NCI-H1092 (cell line): ENCODE measurements around the gene PSMA7.
A peak's percentile ranks its signal among the peaks of the same experiment; 100 is the strongest.
"Not testable (repeated sequence)": the region's sequence is repeated elsewhere in the genome, so short reads cannot be mapped to it uniquely, and the experiment has no call there.

Experiments
- DNase-seq: peaks from one replicate; lab custom pipeline; 2025; lab: John Stamatoyannopoulos, UW

PSMA7 gene

GRCh38 chr20:62155428-62156253 lies 12.4 kb upstream of the PSMA7 start:
- no peak for DNase-seq

GRCh38 chr20:62151835-62152364 lies 8.7 kb upstream of the PSMA7 start:
- no peak for DNase-seq

GRCh38 chr20:62151225-62151624 lies 8.0 kb upstream of the PSMA7 start:
- no peak for DNase-seq

- no peak for DNase-seq
Observed at GRCh38 chr20:62150310-62150575, 7.0 kb upstream of the PSMA7 start.

DNA sequence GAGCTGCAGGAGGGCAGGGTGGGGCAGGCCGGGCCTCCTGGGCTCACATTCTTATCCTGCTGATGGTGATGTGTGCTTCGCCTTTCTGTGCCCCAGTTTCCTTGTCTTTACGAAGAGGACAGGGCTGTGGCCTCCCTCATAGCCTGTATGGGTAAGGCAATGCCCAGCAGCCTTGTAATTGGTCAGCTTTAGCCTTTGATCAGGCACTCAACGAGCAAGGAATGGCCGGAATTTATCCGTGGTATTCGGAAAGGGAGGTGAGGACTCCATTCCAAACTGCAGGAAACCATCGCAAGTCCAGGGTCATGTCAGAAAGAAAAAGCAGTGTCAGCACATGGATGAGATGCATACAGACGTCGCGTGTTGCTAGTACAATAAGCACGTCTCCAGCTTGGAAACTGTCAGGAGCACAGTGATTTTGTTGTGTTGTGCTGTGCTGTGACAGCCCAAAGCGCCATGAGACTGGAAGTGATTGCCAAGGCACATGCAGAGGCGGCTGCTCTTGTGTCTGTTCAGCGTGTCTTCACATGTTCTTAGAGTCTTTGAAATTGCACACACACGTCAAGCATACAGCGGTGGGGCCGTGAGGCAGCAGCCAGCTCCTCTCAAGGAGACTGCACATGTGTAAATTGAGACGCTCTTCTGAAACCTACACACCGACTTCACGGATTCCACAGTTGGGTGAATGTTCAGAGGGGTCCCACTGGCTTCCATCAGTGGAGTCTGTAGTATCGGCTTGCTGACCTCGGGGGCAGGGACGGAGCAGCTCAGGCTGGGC lies 6.5 kb upstream of the PSMA7 start:
- DNase-seq: no peak

DNA sequence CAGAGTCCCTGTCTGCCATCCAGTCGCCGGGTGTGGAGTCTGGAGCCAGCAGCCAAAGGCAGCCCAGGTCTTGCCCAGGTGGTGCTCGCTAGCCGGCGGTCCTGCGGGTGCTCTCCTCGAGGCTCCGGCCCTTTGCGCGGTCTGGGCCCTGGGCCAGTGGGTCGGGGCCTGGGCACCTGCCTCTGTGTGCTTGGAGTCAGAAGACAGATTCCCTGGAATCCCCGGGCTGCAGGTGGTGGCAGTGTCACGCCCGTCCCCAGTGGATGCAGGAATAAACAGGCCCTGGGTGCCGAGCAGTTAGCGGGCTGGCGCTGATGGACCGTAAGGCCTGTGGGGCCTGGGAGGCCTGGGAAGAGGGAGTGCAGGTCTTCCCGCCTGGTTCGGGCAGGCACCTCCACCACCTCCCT lies 5.7 kb upstream of the PSMA7 start:
- DNase-seq: no peak

- not testable (repeated sequence) for DNase-seq
Observed at GRCh38 chr20:62148383-62148782, 5.2 kb upstream of the PSMA7 start.

DNA sequence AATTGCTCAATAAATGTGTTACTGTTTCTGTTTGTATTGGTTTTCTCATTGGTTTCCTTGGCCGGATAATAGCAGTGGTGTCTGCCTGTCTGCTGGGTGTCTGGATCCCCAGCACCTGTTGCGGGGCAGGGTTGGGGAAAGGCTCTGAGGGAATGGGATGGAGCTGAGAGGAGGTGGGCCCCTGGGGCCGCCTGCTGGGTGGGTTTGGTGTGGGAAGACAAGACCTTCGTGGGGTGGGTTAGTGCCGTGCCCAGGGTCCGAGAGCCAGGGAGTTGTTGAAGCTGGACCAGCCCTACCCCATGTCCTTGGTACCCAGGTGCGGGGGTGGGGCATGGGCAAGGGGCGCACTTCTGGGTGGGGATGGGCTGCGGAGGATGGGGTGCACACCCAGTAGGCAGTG lies 4.3 kb upstream of the PSMA7 start:
- DNase-seq: no peak

GRCh38 chr20:62147125-62147524 lies 3.9 kb upstream of the PSMA7 start:
- no peak for DNase-seq

GRCh38 chr20:62146019-62146755 lies 3.0 kb upstream of the PSMA7 start:
- no peak for DNase-seq

GRCh38 chr20:62145688-62146018 lies 2.5 kb upstream of the PSMA7 start:
- no peak for DNase-seq

DNA sequence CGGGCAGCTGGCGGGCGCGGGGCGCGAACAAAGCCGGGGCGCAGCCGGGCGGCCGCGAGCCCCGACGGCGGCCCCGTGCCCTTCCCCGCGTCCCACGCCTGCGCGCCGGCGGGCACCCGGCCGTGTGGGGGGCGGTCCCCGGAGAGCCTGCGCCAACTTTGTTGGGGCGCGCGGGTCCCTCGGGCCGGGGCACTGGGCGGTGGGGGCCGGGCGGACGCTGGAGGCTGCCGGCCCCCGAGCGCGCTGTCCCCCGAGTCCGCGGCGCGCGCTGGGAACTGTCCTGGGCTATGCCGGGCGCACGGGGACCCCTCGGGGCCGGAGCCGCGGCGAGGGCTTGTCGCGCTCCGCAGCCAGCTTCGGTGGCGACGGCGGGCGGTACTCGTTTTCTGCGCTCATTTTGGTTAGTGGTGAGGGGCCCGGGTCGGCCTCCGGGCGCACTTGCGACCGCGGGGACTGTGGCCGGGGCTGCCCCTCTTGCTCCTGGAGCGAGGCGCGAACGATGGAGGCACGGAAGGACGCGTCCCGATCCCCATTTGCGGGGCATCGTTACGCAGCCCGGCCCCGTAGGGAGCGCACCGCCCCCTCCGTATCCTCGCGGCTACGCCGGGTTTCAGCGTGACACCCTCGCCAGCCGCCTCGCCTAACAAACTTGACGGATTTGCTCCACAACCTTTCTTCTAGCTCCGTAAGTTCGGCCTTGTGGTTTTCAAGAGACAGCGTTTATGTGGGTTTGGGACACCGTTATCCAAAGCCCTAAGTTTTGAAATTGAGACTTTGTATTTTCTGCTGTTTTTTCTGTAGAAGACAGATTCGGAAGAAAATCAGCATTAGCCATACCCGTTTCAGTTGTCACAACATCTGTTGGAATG lies 997 bp upstream of the PSMA7 start:
- peak; percentile 24 for DNase-seq

DNA sequence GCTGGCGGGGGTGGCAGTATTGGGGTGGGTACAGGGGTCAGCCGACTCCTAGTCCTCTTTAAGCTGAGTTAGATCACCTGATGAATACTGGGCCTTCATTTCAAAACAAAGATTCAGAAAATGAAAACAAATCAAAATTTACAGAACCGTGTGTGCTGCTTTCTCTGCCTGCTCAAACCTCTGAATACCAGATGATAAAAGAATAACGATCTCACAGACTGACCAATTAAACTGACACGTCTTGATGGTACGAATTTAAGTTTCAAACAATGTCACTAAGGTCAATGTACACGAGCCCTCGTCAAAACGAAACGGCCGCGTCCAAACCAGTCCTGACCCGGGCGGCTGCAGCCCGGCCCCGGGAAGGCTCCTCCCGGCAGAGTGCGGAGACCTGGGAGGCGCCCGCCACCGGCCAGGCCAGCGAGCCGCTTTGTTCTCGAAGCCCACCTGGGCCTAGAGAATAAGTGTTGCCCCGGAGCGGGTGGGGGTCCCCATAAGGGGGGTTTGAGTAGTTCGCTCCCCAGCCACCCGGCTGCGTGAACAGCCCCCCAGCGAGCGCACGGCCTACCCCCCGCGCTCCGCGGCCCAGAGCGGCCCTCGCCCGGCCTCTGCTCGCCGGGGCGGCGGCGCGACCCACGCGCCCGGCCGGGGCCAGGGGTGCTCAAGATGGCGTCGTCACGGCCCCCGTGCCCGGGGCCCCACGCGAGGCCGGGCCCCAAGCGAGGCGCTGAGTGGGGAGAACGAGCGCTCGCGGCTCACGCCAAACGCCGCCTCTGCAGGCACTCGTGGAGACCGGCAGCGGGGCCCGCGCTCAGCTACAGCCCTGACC lies 728 bp downstream of the PSMA7 start:
- no peak for DNase-seq

DNA sequence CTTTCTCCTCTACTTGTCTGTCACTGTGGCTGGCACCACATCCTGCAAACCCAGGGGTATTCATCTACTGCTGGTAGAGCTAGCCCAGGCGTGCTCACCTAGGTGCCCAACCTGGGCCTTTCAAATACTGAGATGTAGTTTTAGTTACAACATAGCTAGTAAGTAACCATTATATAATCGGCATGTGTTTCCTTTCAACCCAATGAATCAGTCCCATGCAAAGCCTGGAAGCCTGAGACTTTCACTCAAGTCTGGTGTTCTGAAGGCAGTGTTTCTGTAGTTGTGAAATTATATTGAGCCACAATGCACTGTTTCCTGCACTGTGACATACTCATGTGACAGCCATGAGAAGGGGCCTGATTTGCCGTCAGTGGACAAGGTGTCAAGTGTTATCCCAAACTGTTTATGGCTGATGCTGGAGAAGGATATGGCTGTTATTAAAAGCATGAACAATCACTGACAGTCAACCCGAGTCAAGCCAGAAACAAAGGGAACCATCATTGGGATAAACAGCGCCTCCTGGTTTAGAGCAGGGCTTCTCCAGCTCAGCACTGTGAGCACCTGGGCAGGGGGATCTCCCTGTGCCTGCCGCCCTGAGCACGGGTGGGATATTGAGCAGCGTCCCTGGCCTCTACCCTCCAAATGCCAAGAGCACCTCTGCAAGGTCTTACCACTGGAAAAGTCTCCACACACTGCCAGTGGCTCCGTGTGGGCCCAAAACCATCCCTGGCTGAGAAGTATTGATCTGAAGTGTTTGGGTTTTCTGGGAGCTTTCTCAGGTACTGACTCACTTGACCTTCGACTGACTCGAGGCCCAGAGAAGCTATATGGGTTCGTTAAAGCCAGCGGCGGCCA lies 1.6 kb downstream of the PSMA7 start:
- no peak for DNase-seq

DNA sequence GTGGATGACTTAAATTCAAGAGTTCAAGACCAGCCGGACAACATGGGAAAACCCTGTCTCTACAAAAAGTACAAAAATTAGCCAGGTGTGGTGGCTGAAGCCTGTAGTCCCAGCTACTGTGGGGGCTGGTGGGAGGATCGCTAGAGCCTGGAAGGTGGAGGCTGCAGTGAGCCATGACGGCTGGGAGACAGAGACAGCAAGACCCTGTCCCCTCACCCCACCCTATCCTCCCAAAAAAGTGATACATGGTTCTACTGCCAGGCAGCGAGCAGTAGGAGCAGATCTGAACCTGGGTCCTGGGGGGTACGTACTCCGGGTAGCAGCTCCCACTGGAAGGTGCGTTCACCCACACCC lies 2.2 kb downstream of the PSMA7 start:
- DNase-seq: no peak

DNA sequence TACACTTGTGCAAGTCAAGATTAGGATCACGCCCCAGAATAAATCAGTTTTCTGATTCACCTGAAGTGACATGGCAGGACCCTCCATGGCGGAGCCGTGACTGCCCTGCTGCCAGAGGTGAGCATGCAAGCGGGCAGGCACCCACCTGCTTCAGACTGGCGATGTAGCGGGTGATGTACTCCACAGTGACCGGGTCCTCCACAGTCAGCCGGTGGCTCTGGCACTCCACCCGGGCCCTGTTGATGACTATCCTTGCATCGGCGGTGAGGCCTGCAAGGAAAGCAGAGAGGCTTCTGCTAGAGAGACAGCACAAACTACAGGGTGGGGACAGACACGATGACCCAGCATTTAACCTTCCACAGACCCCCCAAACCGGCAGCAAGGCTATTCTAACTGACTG lies 3.6 kb downstream of the PSMA7 start:
- DNase-seq: no peak

- no peak for DNase-seq
Observed at GRCh38 chr20:62138912-62139311, 4.3 kb downstream of the PSMA7 start.

- DNase-seq: no peak
Observed at GRCh38 chr20:62138204-62138543, 5.0 kb downstream of the PSMA7 start.

DNA sequence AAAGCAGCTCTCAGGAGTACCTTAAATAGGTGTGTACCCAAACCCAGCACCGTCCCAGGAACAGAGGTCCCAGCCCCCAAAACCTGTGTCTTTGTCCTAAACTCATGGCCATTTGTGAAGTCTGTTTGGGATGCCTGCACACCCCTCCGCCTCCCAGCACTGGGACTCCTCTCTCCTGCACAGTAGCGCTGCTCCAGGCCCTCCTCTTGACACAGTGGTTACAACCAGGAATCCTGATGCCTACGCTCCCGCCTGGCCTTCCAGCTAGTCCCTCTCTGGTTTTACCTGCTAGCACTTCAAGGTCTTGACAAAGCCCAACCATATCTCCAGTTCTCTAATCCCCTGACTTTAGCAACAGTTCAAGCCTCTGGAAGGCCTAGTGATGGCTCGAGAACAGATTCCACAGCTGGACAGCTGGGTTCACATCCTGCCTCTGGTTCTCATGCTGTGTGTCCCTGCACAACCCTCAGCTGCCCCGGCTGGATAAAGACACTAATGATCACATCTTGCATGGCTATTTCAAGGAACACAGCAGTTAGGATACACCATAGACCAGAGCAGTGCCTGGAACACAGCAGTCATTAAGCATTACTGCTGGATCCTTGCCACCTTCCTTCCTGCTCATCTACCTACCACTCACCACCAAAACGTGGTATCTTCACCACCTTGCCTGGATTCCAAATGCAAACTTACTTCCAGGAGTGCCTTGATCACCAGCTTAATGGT lies 5.6 kb downstream of the PSMA7 start:
- DNase-seq: no peak

DNA sequence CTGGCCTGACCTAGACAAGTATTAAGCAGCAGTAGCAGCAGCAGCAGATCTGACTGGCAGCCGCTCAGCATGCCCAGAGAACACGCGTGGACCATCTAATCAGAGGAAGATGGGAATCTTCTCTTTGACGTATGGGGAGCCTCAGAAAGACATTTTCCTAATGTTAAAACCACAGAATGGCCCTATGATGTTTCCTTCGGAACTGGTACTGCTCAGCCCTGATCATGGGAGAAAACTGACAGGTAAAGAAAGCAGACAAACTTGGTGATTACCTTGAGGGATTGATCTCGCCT lies 6.2 kb downstream of the PSMA7 start:
- no peak for DNase-seq
